HG03469 (cell line): ENCODE measurements around the gene ARHGAP22.
A peak's percentile ranks its signal among the peaks of the same experiment; 100 is the strongest.

ENCODE experiments used
- ATAC-seq: cut with Tn5 transposase; IDR thresholded peaks from one replicate; pipeline ENCODE4 v1.9.1; 2021; ENCODE audit warnings: mild to moderate bottlenecking, moderate library complexity, moderate number of reproducible peaks; ENCODE audit not compliant: unreplicated experiment

Gene ARHGAP22

GRCh38 chr10:48589266-48589665 is 15.6 kb downstream of the ARHGAP22 start:
- no peak for ATAC-seq

- ATAC-seq: no peak
Measured at GRCh38 chr10:48587819-48588218, 17.1 kb downstream of the ARHGAP22 start.

- ATAC-seq: no peak
Measured at GRCh38 chr10:48587101-48587500, 17.8 kb downstream of the ARHGAP22 start.

GRCh38 chr10:48582970-48583369 is 21.9 kb downstream of the ARHGAP22 start:
- ATAC-seq: no peak

GRCh38 chr10:48580236-48580635 is 24.6 kb downstream of the ARHGAP22 start:
- no peak for ATAC-seq

- ATAC-seq: no peak
Measured at GRCh38 chr10:48579251-48579960, 25.5 kb downstream of the ARHGAP22 start.

GRCh38 chr10:48577158-48577557 is 27.7 kb downstream of the ARHGAP22 start:
- ATAC-seq: peak; percentile 48

- no peak for ATAC-seq
Measured at GRCh38 chr10:48576501-48576900, 28.4 kb downstream of the ARHGAP22 start.

GRCh38 chr10:48575901-48576300 is 29.0 kb downstream of the ARHGAP22 start:
- ATAC-seq: no peak

- no peak for ATAC-seq
Measured at GRCh38 chr10:48574817-48575380, 30.0 kb downstream of the ARHGAP22 start.

- ATAC-seq: no peak
Measured at GRCh38 chr10:48574322-48574796, 30.5 kb downstream of the ARHGAP22 start.

- no peak for ATAC-seq
Measured at GRCh38 chr10:48573045-48573444, 31.8 kb downstream of the ARHGAP22 start.

GRCh38 chr10:48572414-48572813 is 32.5 kb downstream of the ARHGAP22 start:
- no peak for ATAC-seq

GRCh38 chr10:48568546-48568945 is 36.3 kb downstream of the ARHGAP22 start:
- ATAC-seq: no peak

GRCh38 chr10:48568131-48568530 is 36.7 kb downstream of the ARHGAP22 start:
- ATAC-seq: no peak

- ATAC-seq: no peak
Measured at GRCh38 chr10:48567346-48567745, 37.5 kb downstream of the ARHGAP22 start.

- ATAC-seq: no peak
Measured at GRCh38 chr10:48564466-48565160, 40.3 kb downstream of the ARHGAP22 start.

GRCh38 chr10:48557511-48558123 is 47.3 kb downstream of the ARHGAP22 start:
- ATAC-seq: no peak

- ATAC-seq: no peak
Measured at GRCh38 chr10:48556713-48557112, 48.2 kb downstream of the ARHGAP22 start.

- no peak for ATAC-seq
Measured at GRCh38 chr10:48556065-48556464, 48.8 kb downstream of the ARHGAP22 start.

GRCh38 chr10:48555310-48556042 is 49.4 kb downstream of the ARHGAP22 start:
- ATAC-seq: no peak
